Endothelial cell of umbilical vein (primary cell): Measurements from ENCODE around the gene FAM221B. TPM values are rescaled to one million over a fixed set of nuclear protein-coding genes. Genes with fewer than 3 reads are reported as not detected.

Experiments used
- BruUV-seq: library from RNA; stranded (reverse); fragments of 400-500 nt; replicated peaks from 2 replicates; lab custom pipeline; 2021; lab: Mats Ljungman, UMichigan
- CTCF ChIA-PET: fragments of 300-600, 350-600 bp; sonication (Branson Sonifier 250); formaldehyde crosslinking; loops from one replicate; lab custom pipeline; 2021; ENCODE audit warnings: antibody characterized with exemption, inconsistent platforms; lab: Charles Lee
- POLR2A ChIA-PET: fragments of 300-600, 350-600 bp; sonication (Branson Sonifier 250); formaldehyde crosslinking; loops from one replicate; lab custom pipeline; 2021; ENCODE audit warnings: antibody characterized with exemption, inconsistent platforms; lab: Charles Lee
- DNase-seq: peaks from one replicate; pipeline ENCODE4 v3.0.0-alpha.2; 2011; ENCODE audit warnings: low read depth, low spot score
- FAIRE-seq: peaks from 2 replicates; lab custom pipeline; 2011; peaks lifted over from hg19 to GRCh38; lab: Jason Lieb, UNC
- H2AFZ ChIP-seq: 2 replicates; pipeline ENCODE4 v1.6.0; 2012; ENCODE audit warnings: low read depth, low read length, control low read depth, inconsistent platforms
- H3K27ac ChIP-seq: 2 replicates; pipeline ENCODE4 v1.5.1; 2011; ENCODE audit warnings: low read depth, mild to moderate bottlenecking, control low read depth, low read length, moderate library complexity; ENCODE audit not compliant: insufficient read depth
- H3K27me3 ChIP-seq, 2 experiments: 2 replicates each; pipeline versions ENCODE4 v1.6.0 to v1.6.1; 2011; ENCODE audit warnings: low read length in 2 of 2, mixed read lengths in 1 of 2; ENCODE audit not compliant: control insufficient read depth in 2 of 2, insufficient read depth in 2 of 2
- H3K36me3 ChIP-seq, 2 experiments: 2 replicates in 1 of 2; 3 replicates in 1 of 2; pipeline ENCODE4 v1.5.1; 2011; ENCODE audit warnings: low read length in 2 of 2, mild to moderate bottlenecking in 1 of 2, moderate library complexity in 1 of 2; ENCODE audit not compliant: control insufficient read depth in 2 of 2, insufficient read depth in 2 of 2; ENCODE audit errors: extremely low read depth in 1 of 2
- H3K4me1 ChIP-seq: 3 replicates; pipeline ENCODE4 v1.5.1; 2011; ENCODE audit warnings: mild to moderate bottlenecking, low read length; ENCODE audit not compliant: control insufficient read depth, insufficient read depth; ENCODE audit errors: extremely low read depth
- H3K4me2 ChIP-seq: 2 replicates; pipeline ENCODE4 v1.6.1; 2011; ENCODE audit warnings: low read length, control low read depth, mixed read lengths; ENCODE audit not compliant: insufficient read depth
- H3K4me3 ChIP-seq, 3 experiments: fragments of 200-600 bp in 1 of 3; sonication (generic), shearing (Covaris generic) in 1 of 3; replicated peaks in 1 of 3; 2 replicates each; pipeline ENCODE4 v1.5.1; 2011 to 2016; ENCODE audit warnings: control low read depth in 3 of 3, low read length in 3 of 3, mild to moderate bottlenecking in 2 of 3, inconsistent platforms in 1 of 3, low read depth in 1 of 3, moderate library complexity in 1 of 3; ENCODE audit not compliant: insufficient read depth in 1 of 3
- H3K79me2 ChIP-seq: 2 replicates; pipeline ENCODE4 v1.6.0; 2012; ENCODE audit warnings: low read length, inconsistent platforms; ENCODE audit not compliant: control insufficient read depth, insufficient read depth
- H3K9ac ChIP-seq: replicated peaks from 2 replicates; pipeline ENCODE3; 2011; ENCODE audit warnings: low read length, control low read depth; ENCODE audit not compliant: insufficient read depth; ENCODE audit errors: extremely low read depth
- H3K9me1 ChIP-seq: replicated peaks from 3 replicates; pipeline ENCODE4 v1.6.0; 2011; ENCODE audit warnings: mild to moderate bottlenecking, low read length; ENCODE audit not compliant: control insufficient read depth, insufficient read depth; ENCODE audit errors: extremely low read depth
- H3K9me3 ChIP-seq: replicated peaks from 2 replicates; pipeline ENCODE4 v1.5.1; 2012; ENCODE audit warnings: low read length, inconsistent platforms; ENCODE audit not compliant: control insufficient read depth, insufficient read depth
- H4K20me1 ChIP-seq: replicated peaks from 2 replicates; pipeline ENCODE3; 2011; ENCODE audit warnings: mild to moderate bottlenecking, low read length; ENCODE audit not compliant: control insufficient read depth, insufficient read depth; ENCODE audit errors: extremely low read depth
- CTCF ChIP-seq, 2 donors: IDR thresholded peaks; 1 replicate in 1 of 2; 2 replicates in 1 of 2; pipeline ENCODE4 v1.5.1; 2011; ENCODE audit warnings: low read length in 2 of 2, mild to moderate bottlenecking in 2 of 2, moderate library complexity in 2 of 2, control low read depth in 1 of 2, inconsistent platforms in 1 of 2, low read depth in 1 of 2; ENCODE audit not compliant: insufficient read depth in 1 of 2; ENCODE audit errors: extremely low read depth in 1 of 2
- EZH2 ChIP-seq: IDR thresholded peaks from 2 replicates; pipeline ENCODE4 v1.6.1; 2012; ENCODE audit warnings: borderline replicate concordance, low read depth, mild to moderate bottlenecking, moderate library complexity, low read length, inconsistent platforms; ENCODE audit not compliant: severe bottlenecking
- FOS ChIP-seq: IDR thresholded peaks from 2 replicates; pipeline ENCODE4 v1.6.1; 2011; ENCODE audit warnings: mild to moderate bottlenecking, low read length, moderate library complexity, borderline replicate concordance; ENCODE audit not compliant: insufficient read depth
- GATA2 ChIP-seq: IDR thresholded peaks from 2 replicates; pipeline ENCODE4 v1.7.0; 2011; ENCODE audit warnings: low read depth, mild to moderate bottlenecking, moderate library complexity, mixed read lengths, low read length; ENCODE audit not compliant: insufficient read length, insufficient read depth
- JUN ChIP-seq: IDR thresholded peaks from 2 replicates; pipeline ENCODE4 v1.6.1; 2011; ENCODE audit warnings: borderline replicate concordance, low read depth; ENCODE audit not compliant: insufficient read length, insufficient read depth
- MAX ChIP-seq: IDR thresholded peaks from 2 replicates; pipeline ENCODE4 v1.6.1; 2011; ENCODE audit not compliant: insufficient read depth, insufficient read length
- MYC ChIP-seq: IDR thresholded peaks from one replicate; pipeline ENCODE4 v1.6.1; 2011; ENCODE audit warnings: mild to moderate bottlenecking, low read depth, low read length
- POLR2A ChIP-seq: IDR thresholded peaks from 2 replicates; pipeline ENCODE4 v1.6.1; 2012; ENCODE audit warnings: low read depth, mild to moderate bottlenecking, control low read depth, low read length
- POLR2AphosphoS5 ChIP-seq: IDR thresholded peaks from 2 replicates; pipeline ENCODE4 v1.6.1; 2012; ENCODE audit warnings: low read depth, mild to moderate bottlenecking, control low read depth, low read length, moderate library complexity; ENCODE audit not compliant: insufficient read depth
- dilution Hi-C: fragments of 300-500 bp; cut with MboI; formaldehyde crosslinking; loops from one replicate; pipeline ENCODE4 v1.15.0; 2019; ENCODE audit warnings: low sequenced_read_pairs; ENCODE audit not compliant: extremely low pct_ligation_motif_present
- intact Hi-C: fragments of 100-400 bp; cut with micrococcal nuclease; formaldehyde crosslinking; loops from one replicate; pipeline ENCODE4 v1.10.0; 2022
- polyA plus RNA-seq, 4 experiments: library from polyadenylated mRNA; depleted of rRNA in 3 of 4; stranded (reverse) in 3 of 4; unstranded in 1 of 4; fragments of >200 nt; gene quantifications; 2 replicates each; pipeline versions ENCODE4 v1.2.1 to v1.2.3, GENCODE V29; 2011 to 2012; ENCODE audit warnings: missing spikeins in 1 of 4
- total RNA-seq: library from RNA; stranded (reverse); gene quantifications from 2 replicates; pipeline ENCODE4 v1.2.3, GENCODE V29; 2021

The FAM221B gene
- total and polyA plus RNA-seq, 2 donors (not counting 3 experiments of a cell fraction or from before 2014, with no cell fraction given), result not detected

- FAIRE-seq, result no peak
Observed at GRCh38 chr9:35801328-35802128, 27.0 kb downstream of the FAM221B start.

More at GRCh38 chr9:35801328-35802128, 27.0 kb downstream of the FAM221B start:
- POLR2A ChIA-PET, result no interaction called here
- Histone ChIP-seq H3K9me3 (no peaks in the 10 kb centered on the region), H3K79me2 (no peaks in the 10 kb centered on the region), H2AFZ (no peak overlapping the region), H3K27ac (no peak overlapping the region), H3K4me2 (no peak overlapping the region), H3K9ac (no peak overlapping the region), H3K4me1 (peaks cover 19% of the 10 kb centered on the region), H3K36me3 (peaks cover 0 to 2% of the 10 kb centered on the region in 2 experiments), H4K20me1 (no peaks in the 10 kb centered on the region), H3K4me3 (no peak overlapping the region), H3K9me1 (no peaks in the 10 kb centered on the region), H3K27me3 (no peaks in the 10 kb centered on the region)
- BruUV-seq, result no TSS peak
- intact Hi-C loops (no loop called here), dilution Hi-C loops (no loop called here)
- CTCF ChIA-PET, result interaction anchor here (1.0 to 1.6 kb wide), 2 partner anchors 11 to 81 kb away, joined by 5 read pairs; no protein-coding TSS in a partner anchor
- DNase-seq, result no peak
- TF ChIP-seq POLR2AphosphoS5, result no peak
- no peak for TF ChIP-seq CTCF (IDR thresholded peaks at IDR 0.05; ENCODE audit: extremely low read depth in 1 of 2, insufficient read depth in 1 of 2, low read depth in 1 of 2, low read length in 2 of 2)
- TF ChIP-seq MAX, result no peak
- TF ChIP-seq EZH2, result no peak
- TF ChIP-seq GATA2, result no peak
- no peak for TF ChIP-seq POLR2A
- no peak for TF ChIP-seq FOS
- TF ChIP-seq MYC, result no peak
- no peak for TF ChIP-seq JUN
